Activated CD8-positive, alpha-beta memory T cell treated with anti-CD3 and anti-CD28 coated beads, Interleukin-2, amount 10 ng/mL, durations not matched to agents 7 days and 5 days (primary cell): ENCODE measurements around the gene DNAJC3. TPM values are rescaled to one million over a fixed set of nuclear protein-coding genes. Genes with fewer than 3 reads are reported as not detected.
"Not testable (repeated sequence)": the region's sequence is repeated elsewhere in the genome, so short reads cannot be mapped to it uniquely, and the experiment has no call there.

ENCODE experiments used
- ATAC-seq: fragments of 150-1000 bp; cut with Tn5 transposase; one replicate; pipeline ENCODE4 v1.10.0; 2021; ENCODE audit warnings: moderate library complexity
- CTCF ChIA-PET: fragments of 350-600 bp; sonication (Branson Sonifier 250); formaldehyde crosslinking; loops from one replicate; lab custom pipeline; 2021; ENCODE audit warnings: antibody characterized with exemption; lab: Charles Lee
- DNase-seq: peaks from one replicate; pipeline ENCODE4 v3.0.0-alpha.2; 2020
- H3K27ac Mint-ChIP-seq: one replicate; pipeline ENCODE4 v1.8.0; 2021; ENCODE audit warnings: mild to moderate bottlenecking, mixed read lengths
- H3K27me3 Mint-ChIP-seq: one replicate; pipeline ENCODE4 v1.8.0; 2021; ENCODE audit warnings: mixed read lengths
- H3K36me3 Mint-ChIP-seq: one replicate; pipeline ENCODE4 v1.8.0; 2021; ENCODE audit warnings: mild to moderate bottlenecking, mixed read lengths
- H3K4me1 Mint-ChIP-seq: one replicate; pipeline ENCODE4 v1.8.0; 2021; ENCODE audit warnings: mixed read lengths
- H3K4me3 Mint-ChIP-seq: one replicate; pipeline ENCODE4 v1.8.0; 2021; ENCODE audit warnings: mild to moderate bottlenecking, moderate library complexity, mixed read lengths
- H3K9me3 Mint-ChIP-seq: one replicate; pipeline ENCODE4 v1.8.0; 2022; ENCODE audit warnings: low read depth, mixed read lengths
- total RNA-seq, 2 experiments: library from RNA; stranded (reverse); gene quantifications; one replicate each; pipeline ENCODE4 v1.2.3, GENCODE V29; 2021

The DNAJC3 gene
- total RNA-seq, 2 experiments from 2014 or later: 13.0 to 21.0 TPM

DNA sequence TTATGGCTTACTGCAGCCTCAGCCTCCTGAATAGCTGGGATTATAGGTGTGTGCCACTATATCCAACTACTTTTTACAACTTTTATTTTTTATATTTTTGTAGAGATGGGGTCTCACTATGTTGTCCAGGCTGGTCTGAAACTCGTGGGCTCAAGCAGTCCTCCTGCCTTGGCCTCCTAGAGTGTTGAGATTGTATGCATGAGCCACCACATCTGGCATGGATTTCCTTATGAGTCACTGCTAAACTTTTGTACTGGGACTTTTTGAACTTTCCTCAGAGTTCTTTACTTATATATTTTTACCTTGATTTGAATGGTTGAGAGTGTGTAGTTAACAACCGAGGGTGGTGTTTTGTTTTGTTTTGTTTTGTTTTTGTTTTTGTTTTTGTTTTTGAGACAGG is 33.4 kb downstream of the DNAJC3 start:
- no peaks in the 10 kb centered on the region for H3K27me3 Mint-ChIP-seq
- DNase-seq: no peak
- peaks cover 40% of the 10 kb centered on the region for H3K36me3 Mint-ChIP-seq
- no peak overlapping the region for H3K27ac Mint-ChIP-seq
- no peak for ATAC-seq
- no peak overlapping the region for H3K4me3 Mint-ChIP-seq
- CTCF ChIA-PET: no interaction called here
- H3K4me1 Mint-ChIP-seq: peaks cover 12% of the 10 kb centered on the region
- H3K9me3 Mint-ChIP-seq: no peaks in the 10 kb centered on the region

DNA sequence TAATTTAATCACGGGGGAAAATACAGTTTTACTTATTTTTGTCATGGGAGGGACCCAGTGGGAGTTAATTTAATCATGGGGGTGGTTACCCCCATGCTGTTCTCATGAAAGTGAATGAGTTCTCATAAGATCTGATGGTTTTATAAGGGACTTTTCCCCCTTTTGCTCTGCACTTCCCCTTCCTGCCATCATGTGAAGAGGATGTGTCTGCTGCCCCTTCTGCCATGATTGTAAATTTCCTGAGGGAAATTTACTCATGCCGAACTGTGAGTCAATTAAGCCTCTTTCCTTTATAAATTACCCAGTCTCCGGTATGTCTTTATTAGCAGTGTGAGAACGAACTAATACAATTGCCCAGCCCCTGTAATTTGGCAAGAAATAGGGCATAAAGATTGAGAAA is 35.9 kb downstream of the DNAJC3 start:
- H3K4me3 Mint-ChIP-seq, DNase-seq, H3K27me3 Mint-ChIP-seq, H3K4me1 Mint-ChIP-seq, CTCF ChIA-PET, H3K9me3 Mint-ChIP-seq, H3K27ac Mint-ChIP-seq, ATAC-seq: not testable (repeated sequence)
- H3K36me3 Mint-ChIP-seq: peaks cover 51% of the 10 kb centered on the region

- H3K36me3 Mint-ChIP-seq: peaks cover 53% of the 10 kb centered on the region
- no peaks in the 10 kb centered on the region for H3K27me3 Mint-ChIP-seq
- no peak for ATAC-seq
- no peak overlapping the region for H3K27ac Mint-ChIP-seq
- CTCF ChIA-PET: no interaction called here
- H3K4me1 Mint-ChIP-seq: no peaks in the 10 kb centered on the region
- no peak for DNase-seq
- no peak overlapping the region for H3K4me3 Mint-ChIP-seq
- H3K9me3 Mint-ChIP-seq: peaks cover 2% of the 10 kb centered on the region
Observed at GRCh38 chr13:95713651-95714050, 36.7 kb downstream of the DNAJC3 start.

DNA sequence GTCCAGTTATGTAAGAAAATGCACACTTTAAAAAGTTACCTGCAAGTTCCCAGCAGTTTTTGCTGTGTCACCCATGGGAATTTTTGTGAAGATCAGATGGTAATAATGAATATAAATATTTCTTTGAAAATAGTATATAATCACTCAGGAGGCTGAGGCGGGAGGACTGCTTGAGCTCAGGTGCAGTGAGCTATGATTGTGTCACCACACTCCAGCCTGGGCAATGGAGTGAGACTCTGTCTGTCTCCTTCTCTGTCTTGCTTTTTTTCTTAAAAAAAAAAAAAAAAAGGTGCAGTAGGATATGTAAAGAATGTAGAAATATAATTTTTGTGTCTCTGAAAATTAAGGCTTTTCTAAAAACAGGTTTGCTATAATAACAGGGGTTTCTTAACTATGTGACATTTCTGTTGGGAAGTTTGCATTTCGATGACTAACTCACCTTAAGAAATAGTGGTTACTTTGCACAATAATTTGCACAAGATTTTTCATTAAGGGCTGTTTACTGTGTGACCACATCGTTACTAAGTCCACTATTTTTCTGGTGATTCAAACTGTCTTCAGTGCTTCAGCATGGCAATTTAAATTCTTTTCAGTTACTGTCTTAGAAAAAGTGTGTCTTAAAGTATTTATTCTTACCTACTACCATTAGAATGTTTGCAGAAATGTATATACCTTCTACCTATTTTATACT is 37.3 kb downstream of the DNAJC3 start:
- no peak for ATAC-seq
- Mint-ChIP-seq H3K4me1 (no peaks in the 10 kb centered on the region), H3K27ac (no peak overlapping the region), H3K36me3 (peaks cover 55% of the 10 kb centered on the region), H3K9me3 (peaks cover 2% of the 10 kb centered on the region), H3K4me3 (no peak overlapping the region), H3K27me3 (no peaks in the 10 kb centered on the region)
- CTCF ChIA-PET: no interaction called here
- DNase-seq: no peak

DNA sequence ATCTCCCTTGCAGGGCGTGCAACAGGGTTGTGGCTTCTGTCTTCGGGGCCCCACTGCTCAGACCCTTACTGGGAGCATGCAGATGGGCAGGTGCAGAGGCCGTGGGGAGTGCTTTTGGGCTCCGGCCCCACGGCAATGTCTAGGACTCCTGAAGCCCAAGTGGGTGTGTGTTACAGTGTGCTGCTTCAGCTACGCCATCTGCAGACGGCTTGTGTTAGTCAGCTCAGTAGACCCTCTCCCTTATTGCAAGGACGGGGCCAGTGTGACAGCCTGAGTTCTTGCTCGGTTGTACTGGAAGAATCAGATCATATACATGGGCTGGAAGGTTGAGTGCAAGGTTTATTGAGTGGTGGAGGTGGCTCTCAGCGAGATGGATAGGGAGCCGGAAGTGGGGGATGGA is 39.3 kb downstream of the DNAJC3 start:
- H3K36me3 Mint-ChIP-seq: peaks cover 48% of the 10 kb centered on the region
- no peaks in the 10 kb centered on the region for H3K4me1 Mint-ChIP-seq
- ATAC-seq (no peak), DNase-seq (no peak)
- peaks cover 2% of the 10 kb centered on the region for H3K9me3 Mint-ChIP-seq
- CTCF ChIA-PET: no interaction called here
- H3K4me3 Mint-ChIP-seq: no peak overlapping the region
- no peak overlapping the region for H3K27ac Mint-ChIP-seq
- H3K27me3 Mint-ChIP-seq: no peaks in the 10 kb centered on the region

DNA sequence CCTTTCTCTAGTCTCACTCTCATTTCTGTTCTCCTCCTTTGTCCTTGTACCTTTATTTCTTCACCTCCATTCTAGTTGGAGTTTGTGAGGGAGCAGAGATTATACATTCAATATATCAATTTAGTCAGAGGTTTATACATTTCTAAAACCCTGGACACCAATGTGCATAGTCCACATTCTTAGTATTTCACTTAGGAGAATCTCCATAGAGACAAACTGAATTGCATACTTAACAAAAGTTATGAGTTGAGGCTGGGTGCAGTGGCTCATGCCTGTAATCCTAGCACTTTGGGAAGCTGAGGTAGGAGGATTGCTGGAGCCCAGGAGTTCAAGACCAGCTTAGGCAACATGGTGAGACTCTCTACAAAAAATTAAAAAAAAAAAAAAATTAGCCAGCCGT is 45.3 kb downstream of the DNAJC3 start:
- no peak for ATAC-seq

DNA sequence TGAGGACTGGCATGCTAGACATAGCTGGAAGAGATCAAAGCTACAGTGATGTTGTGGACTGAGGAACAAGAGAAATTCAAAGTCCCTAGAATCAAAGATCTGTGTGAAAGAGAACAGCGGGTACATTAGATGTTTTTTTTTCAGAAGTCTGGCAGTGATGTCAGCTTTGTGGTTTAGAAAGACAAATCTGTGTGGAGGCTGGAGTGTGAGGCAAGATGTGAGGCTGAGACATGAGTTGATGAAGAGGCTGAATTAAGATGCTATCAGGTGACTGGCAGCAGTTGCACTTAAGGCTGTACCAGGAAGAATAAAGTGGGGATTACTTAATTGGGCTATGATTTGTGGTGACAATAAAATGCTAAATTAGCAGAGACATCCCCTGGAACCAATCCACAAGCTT is 46.5 kb downstream of the DNAJC3 start:
- DNase-seq: no peak
- H3K9me3 Mint-ChIP-seq: no peaks in the 10 kb centered on the region
- no peaks in the 10 kb centered on the region for H3K27me3 Mint-ChIP-seq
- ATAC-seq: no peak
- CTCF ChIA-PET: no interaction called here
- H3K4me3 Mint-ChIP-seq: no peak overlapping the region
- H3K36me3 Mint-ChIP-seq: peaks cover 38% of the 10 kb centered on the region
- no peak overlapping the region for H3K27ac Mint-ChIP-seq
- peaks cover 5% of the 10 kb centered on the region for H3K4me1 Mint-ChIP-seq

More for the DNA sequence above, 45.3 kb downstream of the DNAJC3 start:
- Mint-ChIP-seq H3K4me3 (no peak overlapping the region), H3K27ac (no peak overlapping the region), H3K27me3 (no peaks in the 10 kb centered on the region), H3K36me3 (peaks cover 36% of the 10 kb centered on the region), H3K9me3 (no peaks in the 10 kb centered on the region), H3K4me1 (peaks cover 5% of the 10 kb centered on the region)
- CTCF ChIA-PET: no interaction called here
- DNase-seq: no peak

DNA sequence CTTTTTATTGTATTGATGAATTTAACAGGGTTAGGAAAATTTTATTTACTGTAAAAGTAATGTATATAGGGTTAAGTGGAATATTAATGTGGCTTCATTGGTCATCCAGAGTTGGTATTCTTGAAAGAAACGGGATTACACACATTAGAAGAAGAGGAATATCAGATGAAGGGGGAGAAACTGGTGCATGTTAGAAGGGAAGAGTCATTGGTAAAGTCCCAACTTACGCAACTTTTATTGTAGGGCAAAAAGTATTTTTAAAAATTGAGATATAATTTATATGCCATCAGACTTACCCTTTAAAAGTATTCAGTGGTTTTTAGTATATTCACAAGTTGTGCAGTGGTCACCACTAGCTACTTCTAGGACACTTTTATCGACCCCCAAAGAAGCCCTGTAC is 47.3 kb downstream of the DNAJC3 start:
- Mint-ChIP-seq H3K4me1 (peaks cover 5% of the 10 kb centered on the region), H3K9me3 (no peaks in the 10 kb centered on the region), H3K4me3 (no peak overlapping the region), H3K27ac (no peak overlapping the region), H3K27me3 (no peaks in the 10 kb centered on the region), H3K36me3 (peaks cover 36% of the 10 kb centered on the region)
- no peak for ATAC-seq
- CTCF ChIA-PET: no interaction called here
- no peak for DNase-seq

DNA sequence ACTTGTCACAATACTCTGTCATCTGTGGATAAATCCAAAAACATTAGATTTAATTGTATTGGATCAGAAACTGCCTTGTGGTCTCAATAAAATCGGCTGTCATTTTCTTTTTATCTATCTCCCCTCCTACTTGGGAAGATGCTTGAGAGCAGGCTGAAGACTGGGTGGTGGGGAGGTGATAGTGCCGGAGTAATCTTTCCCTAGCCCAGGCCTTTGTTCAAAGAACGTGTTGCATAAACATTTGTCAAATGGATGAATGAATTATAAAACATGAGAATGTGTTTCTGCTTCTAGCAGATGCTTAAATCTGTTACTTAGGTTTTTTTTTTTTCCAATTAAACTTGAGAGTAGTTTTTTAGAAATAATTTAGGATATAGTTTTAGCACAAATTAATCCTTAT is 49.9 kb downstream of the DNAJC3 start:
- CTCF ChIA-PET: no interaction called here
- Mint-ChIP-seq H3K9me3 (peaks cover 8% of the 10 kb centered on the region), H3K27ac (no peak overlapping the region), H3K4me3 (no peak overlapping the region), H3K36me3 (peaks cover 53% of the 10 kb centered on the region), H3K4me1 (peaks cover 5% of the 10 kb centered on the region), H3K27me3 (no peaks in the 10 kb centered on the region)
- ATAC-seq (no peak), DNase-seq (no peak)

- ATAC-seq: no peak
- no peaks in the 10 kb centered on the region for H3K27me3 Mint-ChIP-seq
- peaks cover 17% of the 10 kb centered on the region for H3K9me3 Mint-ChIP-seq
- H3K4me3 Mint-ChIP-seq: no peak overlapping the region
- H3K4me1 Mint-ChIP-seq: peaks cover 2% of the 10 kb centered on the region
- no peak for DNase-seq
- no peak overlapping the region for H3K27ac Mint-ChIP-seq
- CTCF ChIA-PET: no interaction called here
- peaks cover 64% of the 10 kb centered on the region for H3K36me3 Mint-ChIP-seq
Observed at GRCh38 chr13:95728957-95729356, 52.0 kb downstream of the DNAJC3 start.

- DNase-seq: no peak
- no peak overlapping the region for H3K27ac Mint-ChIP-seq
- H3K4me1 Mint-ChIP-seq: peaks cover 3% of the 10 kb centered on the region
- peaks cover 47% of the 10 kb centered on the region for H3K36me3 Mint-ChIP-seq
- ATAC-seq: no peak
- no peaks in the 10 kb centered on the region for H3K27me3 Mint-ChIP-seq
- no peak overlapping the region for H3K4me3 Mint-ChIP-seq
- CTCF ChIA-PET: no interaction called here
- H3K9me3 Mint-ChIP-seq: peaks cover 22% of the 10 kb centered on the region
Observed at GRCh38 chr13:95734124-95734523, 57.2 kb downstream of the DNAJC3 start.

DNA sequence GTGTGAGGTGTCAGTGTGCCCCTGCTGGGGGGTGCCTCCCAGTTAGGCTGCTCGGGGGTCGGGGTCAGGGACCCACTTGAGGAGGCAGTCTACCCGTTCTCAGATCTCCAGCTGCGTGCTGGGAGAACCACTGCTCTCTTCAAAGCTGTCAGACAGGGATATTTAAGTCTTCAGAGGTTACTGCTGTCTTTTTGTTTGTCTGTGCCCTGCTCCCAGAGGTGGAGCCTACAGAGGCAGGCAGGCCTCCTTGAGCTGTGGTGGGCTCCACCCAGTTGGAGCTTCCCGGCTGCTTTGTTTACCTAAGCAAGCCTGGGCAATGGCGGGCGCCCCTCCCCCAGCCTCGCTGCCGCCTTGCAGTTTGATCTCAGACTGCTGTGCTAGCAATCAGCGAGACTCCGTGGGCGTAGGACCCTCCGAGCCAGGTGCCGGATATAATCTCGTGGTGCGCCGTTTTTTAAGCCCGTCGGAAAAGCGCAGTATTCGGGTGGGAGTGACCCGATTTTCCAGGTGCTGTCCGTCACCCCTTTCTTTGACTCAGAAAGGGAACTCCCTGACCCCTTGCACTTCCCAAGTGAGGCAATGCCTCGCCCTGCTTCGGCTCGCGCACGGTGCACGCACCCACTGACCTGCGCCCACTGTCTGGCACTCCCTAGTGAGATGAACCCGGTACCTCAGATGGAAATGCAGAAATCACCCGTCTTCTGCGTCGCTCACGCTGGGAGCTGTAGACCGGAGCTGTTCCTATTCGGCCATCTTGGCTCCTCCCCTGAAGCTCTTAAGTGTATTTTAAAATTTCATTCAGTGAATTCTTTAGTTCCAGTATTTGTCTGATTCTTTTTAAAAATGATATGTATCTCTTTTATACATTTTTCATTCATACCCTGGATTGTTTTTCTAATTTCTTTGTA is 63.4 kb downstream of the DNAJC3 start:
- H3K9me3 Mint-ChIP-seq, ATAC-seq, H3K27me3 Mint-ChIP-seq, H3K4me1 Mint-ChIP-seq, CTCF ChIA-PET, DNase-seq, H3K27ac Mint-ChIP-seq, H3K4me3 Mint-ChIP-seq: not testable (repeated sequence)
- H3K36me3 Mint-ChIP-seq: peaks cover 11% of the 10 kb centered on the region

DNA sequence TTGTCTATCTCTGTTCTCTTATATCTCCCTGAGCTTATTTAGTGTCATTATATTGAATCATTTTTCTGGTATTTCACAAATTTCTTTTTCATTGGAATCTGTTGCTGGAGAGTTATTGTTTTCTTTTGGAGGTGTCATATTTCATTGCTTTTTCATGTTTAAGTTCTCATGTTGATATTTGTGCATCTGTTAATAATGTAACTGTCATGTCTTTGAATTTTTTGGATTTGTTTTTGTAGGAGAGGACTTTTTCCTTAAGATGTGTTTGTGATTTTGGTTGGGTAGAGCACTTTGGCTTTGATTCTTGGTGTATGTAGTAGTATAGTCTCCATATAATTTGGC is 64.0 kb downstream of the DNAJC3 start:
- DNase-seq (no peak), ATAC-seq (no peak)
- Mint-ChIP-seq H3K27ac (no peak overlapping the region), H3K9me3 (no peaks in the 10 kb centered on the region), H3K4me3 (no peak overlapping the region), H3K36me3 (peaks cover 11% of the 10 kb centered on the region), H3K4me1 (no peaks in the 10 kb centered on the region), H3K27me3 (no peaks in the 10 kb centered on the region)
- CTCF ChIA-PET: no interaction called here
